Astrocyte of the cerebellum (primary cell): Measurements from ENCODE around the gene CREBBP.
"Not testable (repeated sequence)": the region's sequence is repeated elsewhere in the genome, so short reads cannot be mapped to it uniquely, and the experiment has no call there.

Experiments
- DNase-seq: peaks from one replicate; pipeline ENCODE4 v3.0.0-alpha.2; 2011; ENCODE audit warnings: low read depth
- H3K4me3 ChIP-seq: 2 replicates; pipeline ENCODE4 v1.5.1; 2011; ENCODE audit warnings: mild to moderate bottlenecking, low read depth, low read length, moderate library complexity
- CTCF ChIP-seq: IDR thresholded peaks from 2 replicates; pipeline ENCODE4 v1.5.1; 2012; ENCODE audit warnings: low read length, low read depth, moderate library complexity, mild to moderate bottlenecking; ENCODE audit errors: missing control alignments
- in situ Hi-C: cut with HindIII; loops from 2 replicates; pipeline ENCODE4 v1.10.0; 2017; ENCODE audit warnings: low sequenced_read_pairs

CREBBP gene

GRCh38 chr16:3880623-3881498, at the start of gene CREBBP:
CREBBP (minus strand) TSS chr16:3880713; CDS start chr16:3879916, 797 bp downstream.
- in situ Hi-C loops: no loop called here
- DNase-seq: peak; percentile 62
- peak within 1 kb of the TSS; percentile 94 for H3K4me3 ChIP-seq
- no peak for TF ChIP-seq CTCF

- in situ Hi-C loops: not testable (repeated sequence)
Measured at GRCh38 chr16:3927147-3927546, 46.6 kb upstream of the CREBBP start.

GRCh38 chr16:3924763-3925162, 44.2 kb upstream of the CREBBP start:
- in situ Hi-C loops: no loop called here
- TF ChIP-seq CTCF: no peak

More at GRCh38 chr16:3927147-3927546, 46.6 kb upstream of the CREBBP start:
- not testable (repeated sequence) for DNase-seq, H3K4me3 ChIP-seq

GRCh38 chr16:3922241-3922640, 41.7 kb upstream of the CREBBP start:
- no peak for DNase-seq
- TF ChIP-seq CTCF: no peak
- in situ Hi-C loops: no loop called here
- H3K4me3 ChIP-seq: no peak overlapping the region

More at GRCh38 chr16:3924763-3925162, 44.2 kb upstream of the CREBBP start:
- no peak for DNase-seq
- no peak overlapping the region for H3K4me3 ChIP-seq

GRCh38 chr16:3920206-3920605, 39.7 kb upstream of the CREBBP start:
- TF ChIP-seq CTCF: no peak
- in situ Hi-C loops: no loop called here
- H3K4me3 ChIP-seq: no peak overlapping the region
- no peak for DNase-seq

- no peak for TF ChIP-seq CTCF
- DNase-seq: no peak
- in situ Hi-C loops: loop anchor here (5.0 kb wide), 1 partner anchor 42 kb away; no protein-coding TSS in a partner anchor
- H3K4me3 ChIP-seq: no peak overlapping the region
Measured at GRCh38 chr16:3919413-3919812, 38.9 kb upstream of the CREBBP start.
